Endothelial cell of umbilical vein (primary cell): ENCODE data around the gene MACO1. TPM values are rescaled to one million over a fixed set of nuclear protein-coding genes. Genes with fewer than 3 reads are reported as not detected.
A peak's percentile ranks its signal among the peaks of the same experiment; 100 is the strongest.

Experiments
- BruUV-seq: library from RNA; stranded (reverse); fragments of 400-500 nt; replicated peaks from 2 replicates; lab custom pipeline; 2021; lab: Mats Ljungman, UMichigan
- CTCF ChIA-PET: fragments of 300-600, 350-600 bp; sonication (Branson Sonifier 250); formaldehyde crosslinking; loops from one replicate; lab custom pipeline; 2021; ENCODE audit warnings: antibody characterized with exemption, inconsistent platforms; lab: Charles Lee
- POLR2A ChIA-PET: fragments of 300-600, 350-600 bp; sonication (Branson Sonifier 250); formaldehyde crosslinking; loops from one replicate; lab custom pipeline; 2021; ENCODE audit warnings: antibody characterized with exemption, inconsistent platforms; lab: Charles Lee
- DNase-seq: peaks from one replicate; pipeline ENCODE4 v3.0.0-alpha.2; 2011; ENCODE audit warnings: low read depth, low spot score
- FAIRE-seq: peaks from 2 replicates; lab custom pipeline; 2011; peaks lifted over from hg19 to GRCh38; lab: Jason Lieb, UNC
- H2AFZ ChIP-seq: 2 replicates; pipeline ENCODE4 v1.6.0; 2012; ENCODE audit warnings: low read depth, low read length, control low read depth, inconsistent platforms
- H3K27ac ChIP-seq: 2 replicates; pipeline ENCODE4 v1.5.1; 2011; ENCODE audit warnings: low read depth, mild to moderate bottlenecking, control low read depth, low read length, moderate library complexity; ENCODE audit not compliant: insufficient read depth
- H3K27me3 ChIP-seq, 2 experiments: 2 replicates each; pipeline versions ENCODE4 v1.6.0 to v1.6.1; 2011; ENCODE audit warnings: low read length in 2 of 2, mixed read lengths in 1 of 2; ENCODE audit not compliant: control insufficient read depth in 2 of 2, insufficient read depth in 2 of 2
- H3K36me3 ChIP-seq, 2 experiments: 2 replicates in 1 of 2; 3 replicates in 1 of 2; pipeline ENCODE4 v1.5.1; 2011; ENCODE audit warnings: low read length in 2 of 2, mild to moderate bottlenecking in 1 of 2, moderate library complexity in 1 of 2; ENCODE audit not compliant: control insufficient read depth in 2 of 2, insufficient read depth in 2 of 2; ENCODE audit errors: extremely low read depth in 1 of 2
- H3K4me1 ChIP-seq: 3 replicates; pipeline ENCODE4 v1.5.1; 2011; ENCODE audit warnings: mild to moderate bottlenecking, low read length; ENCODE audit not compliant: control insufficient read depth, insufficient read depth; ENCODE audit errors: extremely low read depth
- H3K4me2 ChIP-seq: 2 replicates; pipeline ENCODE4 v1.6.1; 2011; ENCODE audit warnings: low read length, control low read depth, mixed read lengths; ENCODE audit not compliant: insufficient read depth
- H3K4me3 ChIP-seq, 3 experiments: fragments of 200-600 bp in 1 of 3; sonication (generic), shearing (Covaris generic) in 1 of 3; replicated peaks in 1 of 3; 2 replicates each; pipeline ENCODE4 v1.5.1; 2011 to 2016; ENCODE audit warnings: control low read depth in 3 of 3, low read length in 3 of 3, mild to moderate bottlenecking in 2 of 3, inconsistent platforms in 1 of 3, low read depth in 1 of 3, moderate library complexity in 1 of 3; ENCODE audit not compliant: insufficient read depth in 1 of 3
- H3K79me2 ChIP-seq: 2 replicates; pipeline ENCODE4 v1.6.0; 2012; ENCODE audit warnings: low read length, inconsistent platforms; ENCODE audit not compliant: control insufficient read depth, insufficient read depth
- H3K9ac ChIP-seq: replicated peaks from 2 replicates; pipeline ENCODE3; 2011; ENCODE audit warnings: low read length, control low read depth; ENCODE audit not compliant: insufficient read depth; ENCODE audit errors: extremely low read depth
- H3K9me1 ChIP-seq: replicated peaks from 3 replicates; pipeline ENCODE4 v1.6.0; 2011; ENCODE audit warnings: mild to moderate bottlenecking, low read length; ENCODE audit not compliant: control insufficient read depth, insufficient read depth; ENCODE audit errors: extremely low read depth
- H3K9me3 ChIP-seq: replicated peaks from 2 replicates; pipeline ENCODE4 v1.5.1; 2012; ENCODE audit warnings: low read length, inconsistent platforms; ENCODE audit not compliant: control insufficient read depth, insufficient read depth
- H4K20me1 ChIP-seq: replicated peaks from 2 replicates; pipeline ENCODE3; 2011; ENCODE audit warnings: mild to moderate bottlenecking, low read length; ENCODE audit not compliant: control insufficient read depth, insufficient read depth; ENCODE audit errors: extremely low read depth
- CTCF ChIP-seq, 2 donors: IDR thresholded peaks; 1 replicate in 1 of 2; 2 replicates in 1 of 2; pipeline ENCODE4 v1.5.1; 2011; ENCODE audit warnings: low read length in 2 of 2, mild to moderate bottlenecking in 2 of 2, moderate library complexity in 2 of 2, control low read depth in 1 of 2, inconsistent platforms in 1 of 2, low read depth in 1 of 2; ENCODE audit not compliant: insufficient read depth in 1 of 2; ENCODE audit errors: extremely low read depth in 1 of 2
- EZH2 ChIP-seq: IDR thresholded peaks from 2 replicates; pipeline ENCODE4 v1.6.1; 2012; ENCODE audit warnings: borderline replicate concordance, low read depth, mild to moderate bottlenecking, moderate library complexity, low read length, inconsistent platforms; ENCODE audit not compliant: severe bottlenecking
- FOS ChIP-seq: IDR thresholded peaks from 2 replicates; pipeline ENCODE4 v1.6.1; 2011; ENCODE audit warnings: mild to moderate bottlenecking, low read length, moderate library complexity, borderline replicate concordance; ENCODE audit not compliant: insufficient read depth
- GATA2 ChIP-seq: IDR thresholded peaks from 2 replicates; pipeline ENCODE4 v1.7.0; 2011; ENCODE audit warnings: low read depth, mild to moderate bottlenecking, moderate library complexity, mixed read lengths, low read length; ENCODE audit not compliant: insufficient read length, insufficient read depth
- JUN ChIP-seq: IDR thresholded peaks from 2 replicates; pipeline ENCODE4 v1.6.1; 2011; ENCODE audit warnings: borderline replicate concordance, low read depth; ENCODE audit not compliant: insufficient read length, insufficient read depth
- MAX ChIP-seq: IDR thresholded peaks from 2 replicates; pipeline ENCODE4 v1.6.1; 2011; ENCODE audit not compliant: insufficient read depth, insufficient read length
- MYC ChIP-seq: IDR thresholded peaks from one replicate; pipeline ENCODE4 v1.6.1; 2011; ENCODE audit warnings: mild to moderate bottlenecking, low read depth, low read length
- POLR2A ChIP-seq: IDR thresholded peaks from 2 replicates; pipeline ENCODE4 v1.6.1; 2012; ENCODE audit warnings: low read depth, mild to moderate bottlenecking, control low read depth, low read length
- POLR2AphosphoS5 ChIP-seq: IDR thresholded peaks from 2 replicates; pipeline ENCODE4 v1.6.1; 2012; ENCODE audit warnings: low read depth, mild to moderate bottlenecking, control low read depth, low read length, moderate library complexity; ENCODE audit not compliant: insufficient read depth
- dilution Hi-C: fragments of 300-500 bp; cut with MboI; formaldehyde crosslinking; loops from one replicate; pipeline ENCODE4 v1.15.0; 2019; ENCODE audit warnings: low sequenced_read_pairs; ENCODE audit not compliant: extremely low pct_ligation_motif_present
- intact Hi-C: fragments of 100-400 bp; cut with micrococcal nuclease; formaldehyde crosslinking; loops from one replicate; pipeline ENCODE4 v1.10.0; 2022
- polyA plus RNA-seq, 4 experiments: library from polyadenylated mRNA; depleted of rRNA in 3 of 4; stranded (reverse) in 3 of 4; unstranded in 1 of 4; fragments of >200 nt; gene quantifications; 2 replicates each; pipeline versions ENCODE4 v1.2.1 to v1.2.3, GENCODE V29; 2011 to 2012; ENCODE audit warnings: missing spikeins in 1 of 4
- total RNA-seq: library from RNA; stranded (reverse); gene quantifications from 2 replicates; pipeline ENCODE4 v1.2.3, GENCODE V29; 2021

MACO1 gene
- total and polyA plus RNA-seq, 2 donors (not counting 3 experiments of a cell fraction or from before 2014, with no cell fraction given) = 7.7 to 24.4 TPM

- no peaks in the 10 kb centered on the region for H3K9me1 ChIP-seq
- no TSS peak for BruUV-seq
- peak; percentile 81 for DNase-seq
- CTCF ChIA-PET = interaction anchor here (0.7 to 1.3 kb wide), 6 partner anchors 21 to 51 kb away, joined by 3 to 6 read pairs (median 4); no protein-coding TSS in a partner anchor
- peak overlapping the region; percentile 5 for H3K4me2 ChIP-seq
- POLR2A ChIA-PET = no interaction called here
- no peaks in the 10 kb centered on the region for H4K20me1 ChIP-seq
- no peaks in the 10 kb centered on the region for H3K9me3 ChIP-seq
- peak overlapping the region; percentile 24 for H3K9ac ChIP-seq
- peak; percentile 97 for FAIRE-seq
- dilution Hi-C loops = no loop called here
- peaks cover 29% of the 10 kb centered on the region for H3K79me2 ChIP-seq
- H3K27me3 ChIP-seq = no peaks in the 10 kb centered on the region
- TF ChIP-seq FOS (peak; percentile 88), MYC (no peak), EZH2 (no peak), MAX (no peak), CTCF (IDR thresholded peaks at IDR 0.05; ENCODE audit: extremely low read depth in 1 of 2, insufficient read depth in 1 of 2, low read depth in 1 of 2, low read length in 2 of 2) (no peak), POLR2AphosphoS5 (no peak), POLR2A (no peak), JUN (peak; percentile 76), GATA2 (peak; percentile 71)
- peak overlapping the region; percentile 64 for H3K27ac ChIP-seq
- intact Hi-C loops = no loop called here
- no peak overlapping the region for H3K4me3 ChIP-seq
- H2AFZ ChIP-seq = no peak overlapping the region
- peaks cover 18% of the 10 kb centered on the region for H3K4me1 ChIP-seq
- no peaks in the 10 kb centered on the region for H3K36me3 ChIP-seq
These were observed 38.5 kb downstream of the MACO1 start for GRCh38 chr1:25469177-25469576.
